ENCODE results near the gene ZBTB45.

ZBTB45 gene

DNA sequence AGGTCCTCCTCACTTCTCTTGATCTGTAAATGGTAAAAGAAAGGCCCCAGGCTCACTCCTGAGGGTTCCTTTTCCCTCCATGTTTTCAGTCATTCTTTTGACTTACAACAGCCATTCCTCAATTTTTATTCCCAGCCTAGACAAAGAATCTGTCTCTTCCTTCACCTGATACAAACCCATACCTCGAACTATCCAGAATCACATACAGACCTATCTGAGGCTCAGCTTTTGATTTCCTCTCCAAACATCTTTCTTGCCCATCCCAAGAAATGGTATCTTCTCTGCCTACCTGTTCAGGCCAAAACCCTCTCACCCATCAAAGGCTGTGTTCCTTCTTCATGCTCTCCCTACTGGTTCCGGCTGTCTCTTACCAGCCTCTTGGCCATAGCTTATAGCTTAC lies 33.0 kb upstream of the ZBTB45 start:
- Histone ChIP-seq H3K27me3 (ENCODE audit: control insufficient read depth, insufficient read depth, low read length) (no peaks in the 10 kb centered on the region), H3K36me3 (ENCODE audit: control insufficient read depth, insufficient read depth, low read length) (peaks cover 59% of the 10 kb centered on the region), H3K9me3 (ENCODE audit: control insufficient read depth, insufficient read depth, low read length) (no peaks in the 10 kb centered on the region), H3K4me1 (ENCODE audit: control insufficient read depth, insufficient read depth, low read length) (peaks cover 4% of the 10 kb centered on the region), H3K4me3 (ENCODE audit: low read depth, low read length) (no peak overlapping the region), H3K9ac (ENCODE audit: low read depth, low read length) (no peak overlapping the region)

DNA sequence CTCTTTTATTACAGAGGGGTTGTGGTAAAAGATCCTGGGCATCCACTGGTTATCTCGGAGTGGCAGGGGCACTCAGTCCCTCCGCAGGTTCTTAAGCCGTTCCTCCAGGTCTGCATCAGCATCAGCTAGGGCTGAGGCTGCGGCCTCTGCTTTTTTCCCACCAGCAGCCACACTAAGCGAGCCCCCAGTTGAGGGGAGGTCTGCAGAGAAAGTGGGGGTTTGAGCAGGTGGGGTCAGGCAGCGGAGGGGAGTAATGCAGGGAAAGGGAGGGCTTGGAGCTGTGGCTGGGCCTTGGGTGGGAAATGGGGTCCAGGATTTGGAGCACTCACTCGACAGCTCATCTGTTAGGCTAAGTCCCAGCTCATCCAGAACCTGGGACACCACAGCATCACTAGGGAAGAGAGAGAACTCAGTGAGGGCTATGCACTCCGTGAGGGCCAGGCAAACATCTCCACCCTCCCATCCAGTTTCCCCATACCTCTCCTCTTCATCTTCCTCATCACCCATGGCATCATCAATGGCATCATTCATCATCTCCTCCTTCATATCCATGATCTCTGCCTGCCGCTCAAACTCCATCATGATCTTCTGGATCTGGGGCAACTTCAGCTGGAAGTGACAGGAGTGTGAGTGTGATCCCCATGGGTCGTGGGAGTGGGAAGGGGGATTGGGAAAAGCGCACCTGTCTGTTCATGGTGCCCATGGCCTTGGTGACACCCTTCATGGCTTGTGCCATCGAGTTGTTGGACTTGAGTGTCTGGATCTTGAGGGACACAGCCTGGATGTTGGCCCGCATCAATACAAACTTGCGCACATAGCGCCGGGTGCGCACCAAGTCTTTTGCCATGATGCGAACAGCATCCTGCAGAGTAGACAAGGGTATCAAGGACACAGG lies 32.2 kb upstream of the ZBTB45 start:
- peaks cover 63% of the 10 kb centered on the region for H3K36me3 ChIP-seq (ENCODE audit: control insufficient read depth, insufficient read depth, low read length)
- peaks cover 4% of the 10 kb centered on the region for H3K4me1 ChIP-seq (ENCODE audit: control insufficient read depth, insufficient read depth, low read length)
- H3K27me3 ChIP-seq (ENCODE audit: control insufficient read depth, insufficient read depth, low read length) = no peaks in the 10 kb centered on the region
- H3K9ac ChIP-seq (ENCODE audit: low read depth, low read length) = no peak overlapping the region
- H3K9me3 ChIP-seq (ENCODE audit: control insufficient read depth, insufficient read depth, low read length) = no peaks in the 10 kb centered on the region
- H3K4me3 ChIP-seq (ENCODE audit: low read depth, low read length) = no peak overlapping the region

DNA sequence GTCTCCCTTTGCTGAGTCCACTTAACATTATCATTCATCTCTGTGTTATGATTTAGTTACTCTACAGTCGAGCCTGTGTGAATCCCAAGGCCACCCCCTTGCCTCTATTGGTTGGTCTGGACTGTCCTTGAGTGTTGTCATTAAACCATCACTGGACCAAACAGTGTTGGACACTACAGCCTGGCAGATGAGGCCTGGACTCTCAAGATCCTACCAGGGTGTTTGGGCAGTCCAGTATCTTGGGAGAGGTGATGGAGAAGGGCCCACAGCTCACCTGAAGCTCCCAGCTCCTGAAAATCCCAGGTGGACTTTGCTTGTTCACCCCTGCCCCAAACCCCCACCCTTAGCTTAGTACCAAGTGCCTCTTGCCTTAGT lies 31.5 kb upstream of the ZBTB45 start:
- Histone ChIP-seq H3K9me3 (ENCODE audit: control insufficient read depth, insufficient read depth, low read length) (no peaks in the 10 kb centered on the region), H3K36me3 (ENCODE audit: control insufficient read depth, insufficient read depth, low read length) (peaks cover 62% of the 10 kb centered on the region), H3K9ac (ENCODE audit: low read depth, low read length) (no peak overlapping the region), H3K4me3 (ENCODE audit: low read depth, low read length) (no peak overlapping the region), H3K27me3 (ENCODE audit: control insufficient read depth, insufficient read depth, low read length) (no peaks in the 10 kb centered on the region), H3K4me1 (ENCODE audit: control insufficient read depth, insufficient read depth, low read length) (peaks cover 8% of the 10 kb centered on the region)

DNA sequence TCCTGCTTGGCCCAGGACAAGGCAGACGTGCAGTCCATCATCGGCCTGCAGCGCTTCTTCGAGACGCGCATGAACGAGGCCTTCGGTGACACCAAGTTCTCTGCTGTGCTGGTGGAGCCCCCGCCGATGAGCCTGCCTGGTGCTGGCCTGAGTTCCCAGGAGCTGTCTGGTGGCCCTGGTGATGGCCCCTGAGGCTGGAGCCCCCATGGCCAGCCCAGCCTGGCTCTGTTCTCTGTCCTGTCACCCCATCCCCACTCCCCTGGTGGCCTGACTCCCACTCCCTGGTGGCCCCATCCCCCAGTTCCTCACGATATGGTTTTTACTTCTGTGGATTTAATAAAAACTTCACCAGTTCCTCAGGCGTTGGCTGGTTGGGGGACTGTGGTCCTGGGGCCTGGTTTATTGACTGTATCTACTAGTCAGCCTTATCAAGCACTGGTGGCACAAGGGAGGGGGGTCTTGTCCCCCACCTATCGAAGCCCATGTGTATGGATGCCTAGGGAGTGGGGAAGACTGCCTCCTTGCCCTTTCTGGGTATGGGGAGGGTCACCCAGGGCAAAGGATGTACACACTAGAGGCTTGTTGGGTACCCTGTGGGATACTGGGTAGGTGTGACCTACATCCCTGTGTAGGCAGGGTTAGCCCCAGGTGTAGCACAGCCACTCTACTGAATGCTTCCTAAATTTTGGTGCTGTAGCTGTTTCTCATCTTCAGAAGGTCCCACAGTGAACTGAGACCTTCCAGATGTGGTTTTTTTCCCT lies 30.9 kb upstream of the ZBTB45 start:
- H3K27me3 ChIP-seq (ENCODE audit: control insufficient read depth, insufficient read depth, low read length) = no peaks in the 10 kb centered on the region
- no peak overlapping the region for H3K4me3 ChIP-seq (ENCODE audit: low read depth, low read length)
- H3K36me3 ChIP-seq (ENCODE audit: control insufficient read depth, insufficient read depth, low read length) = peaks cover 64% of the 10 kb centered on the region
- H3K9ac ChIP-seq (ENCODE audit: low read depth, low read length) = no peak overlapping the region
- H3K9me3 ChIP-seq (ENCODE audit: control insufficient read depth, insufficient read depth, low read length) = no peaks in the 10 kb centered on the region
- H3K4me1 ChIP-seq (ENCODE audit: control insufficient read depth, insufficient read depth, low read length) = peaks cover 8% of the 10 kb centered on the region

DNA sequence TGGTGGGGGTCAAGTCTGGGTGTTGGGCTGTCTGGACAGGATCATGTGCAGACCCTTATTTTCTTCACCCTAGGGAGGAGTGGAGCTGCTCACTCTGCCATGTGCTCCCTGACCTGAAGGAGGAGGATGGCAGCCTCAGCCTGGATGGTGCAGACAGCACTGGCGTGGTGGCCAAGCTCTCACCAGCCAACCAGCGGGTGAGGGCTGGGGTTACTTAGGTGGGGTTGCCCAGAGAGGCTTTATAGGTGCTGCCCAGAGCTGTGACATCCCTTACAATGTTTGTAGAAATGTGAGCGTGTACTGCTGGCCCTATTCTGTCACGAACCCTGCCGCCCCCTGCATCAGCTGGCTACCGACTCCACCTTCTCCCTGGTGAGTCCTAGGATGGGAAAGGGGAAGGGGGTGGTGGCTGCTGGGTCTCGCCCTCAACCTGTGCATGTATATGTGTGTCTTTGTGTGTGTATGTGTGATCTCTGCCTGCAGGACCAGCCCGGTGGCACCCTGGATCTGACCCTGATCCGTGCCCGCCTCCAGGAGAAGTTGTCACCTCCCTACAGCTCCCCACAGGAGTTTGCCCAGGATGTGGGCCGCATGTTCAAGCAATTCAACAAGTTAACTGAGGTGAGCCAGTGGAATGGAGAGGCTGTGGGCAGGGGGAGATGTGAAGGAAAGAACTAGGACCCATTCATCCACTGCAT lies 30.2 kb upstream of the ZBTB45 start:
- H3K4me3 ChIP-seq (ENCODE audit: low read depth, low read length) = no peak overlapping the region

DNA sequence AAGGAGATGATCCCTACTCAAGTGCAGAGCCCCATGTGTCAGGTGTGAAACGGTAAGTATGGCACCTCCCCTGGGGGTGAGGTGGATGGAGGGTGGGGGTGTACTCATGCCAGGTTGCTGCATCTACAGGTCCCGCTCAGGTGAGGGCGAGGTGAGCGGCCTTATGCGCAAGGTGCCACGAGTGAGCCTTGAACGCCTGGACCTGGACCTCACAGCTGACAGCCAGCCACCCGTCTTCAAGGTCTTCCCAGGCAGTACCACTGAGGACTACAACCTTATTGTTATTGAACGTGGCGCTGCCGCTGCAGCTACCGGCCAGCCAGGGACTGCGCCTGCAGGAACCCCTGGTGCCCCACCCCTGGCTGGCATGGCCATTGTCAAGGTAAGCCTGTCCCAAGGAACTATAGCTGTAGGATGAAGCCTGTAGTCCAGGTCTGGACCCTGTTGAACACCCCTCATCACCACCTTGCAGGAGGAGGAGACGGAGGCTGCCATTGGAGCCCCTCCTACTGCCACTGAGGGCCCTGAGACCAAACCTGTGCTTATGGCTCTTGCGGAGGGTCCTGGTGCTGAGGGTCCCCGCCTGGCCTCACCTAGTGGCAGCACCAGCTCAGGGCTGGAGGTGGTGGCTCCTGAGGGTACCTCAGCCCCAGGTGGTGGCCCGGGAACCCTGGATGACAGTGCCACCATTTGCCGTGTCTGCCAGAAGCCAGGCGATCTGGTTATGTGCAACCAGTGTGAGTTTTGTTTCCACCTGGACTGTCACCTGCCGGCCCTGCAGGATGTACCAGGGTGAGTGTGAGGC lies 29.5 kb upstream of the ZBTB45 start:
- Histone ChIP-seq H3K36me3 (ENCODE audit: control insufficient read depth, insufficient read depth, low read length) (peaks cover 67% of the 10 kb centered on the region), H3K9ac (ENCODE audit: low read depth, low read length) (no peak overlapping the region), H3K9me3 (ENCODE audit: control insufficient read depth, insufficient read depth, low read length) (no peaks in the 10 kb centered on the region), H3K4me1 (ENCODE audit: control insufficient read depth, insufficient read depth, low read length) (peaks cover 8% of the 10 kb centered on the region), H3K27me3 (ENCODE audit: control insufficient read depth, insufficient read depth, low read length) (no peaks in the 10 kb centered on the region), H3K4me3 (ENCODE audit: low read depth, low read length) (no peak overlapping the region)

More for the DNA sequence above, 30.2 kb upstream of the ZBTB45 start:
- Histone ChIP-seq H3K36me3 (ENCODE audit: control insufficient read depth, insufficient read depth, low read length) (peaks cover 66% of the 10 kb centered on the region), H3K9me3 (ENCODE audit: control insufficient read depth, insufficient read depth, low read length) (no peaks in the 10 kb centered on the region), H3K9ac (ENCODE audit: low read depth, low read length) (no peak overlapping the region), H3K4me1 (ENCODE audit: control insufficient read depth, insufficient read depth, low read length) (peaks cover 8% of the 10 kb centered on the region), H3K27me3 (ENCODE audit: control insufficient read depth, insufficient read depth, low read length) (no peaks in the 10 kb centered on the region)

DNA sequence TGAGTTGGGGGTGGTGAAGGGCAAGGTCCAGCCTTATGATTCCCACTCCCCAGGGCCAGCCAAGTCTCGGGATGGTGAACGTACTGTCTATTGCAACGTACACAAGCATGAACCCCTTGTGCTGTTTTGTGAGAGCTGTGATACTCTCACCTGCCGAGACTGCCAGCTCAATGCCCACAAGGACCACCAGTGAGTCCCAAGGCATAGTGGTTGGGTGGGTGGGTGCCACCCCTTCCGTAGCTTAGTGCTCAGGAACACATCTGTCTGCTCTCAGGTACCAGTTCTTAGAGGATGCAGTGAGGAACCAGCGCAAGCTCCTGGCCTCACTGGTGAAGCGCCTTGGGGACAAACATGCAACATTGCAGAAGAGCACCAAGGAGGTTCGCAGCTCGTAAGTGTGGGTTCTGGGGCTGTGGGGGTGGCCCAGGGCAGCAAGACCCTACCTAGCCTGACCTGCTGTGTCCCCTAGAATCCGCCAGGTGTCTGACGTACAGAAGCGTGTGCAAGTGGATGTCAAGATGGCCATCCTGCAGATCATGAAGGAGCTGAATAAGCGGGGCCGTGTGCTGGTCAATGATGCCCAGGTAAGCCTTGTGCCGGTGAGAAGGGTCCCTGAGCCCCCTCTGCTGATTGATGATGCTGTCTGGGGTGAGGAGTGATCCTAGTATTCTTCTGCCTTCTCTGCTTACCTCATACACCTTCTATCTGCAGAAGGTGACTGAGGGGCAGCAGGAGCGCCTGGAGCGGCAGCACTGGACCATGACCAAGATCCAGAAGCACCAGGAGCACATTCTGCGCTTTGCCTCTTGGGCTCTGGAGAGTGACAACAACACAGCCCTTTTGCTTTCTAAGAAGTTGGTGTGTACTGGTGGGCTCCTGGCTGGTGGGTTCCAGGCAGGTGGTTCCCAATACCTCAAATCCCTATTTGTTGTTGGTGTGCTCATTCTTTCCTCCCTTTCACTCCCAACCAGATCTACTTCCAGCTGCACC lies 28.0 kb upstream of the ZBTB45 start:
- Histone ChIP-seq H3K36me3 (ENCODE audit: control insufficient read depth, insufficient read depth, low read length) (peaks cover 67% of the 10 kb centered on the region), H3K4me1 (ENCODE audit: control insufficient read depth, insufficient read depth, low read length) (peaks cover 5% of the 10 kb centered on the region), H3K9me3 (ENCODE audit: control insufficient read depth, insufficient read depth, low read length) (no peaks in the 10 kb centered on the region), H3K9ac (ENCODE audit: low read depth, low read length) (no peak overlapping the region), H3K4me3 (ENCODE audit: low read depth, low read length) (peak overlapping the region; percentile 4), H3K27me3 (ENCODE audit: control insufficient read depth, insufficient read depth, low read length) (peaks cover 3% of the 10 kb centered on the region)

DNA sequence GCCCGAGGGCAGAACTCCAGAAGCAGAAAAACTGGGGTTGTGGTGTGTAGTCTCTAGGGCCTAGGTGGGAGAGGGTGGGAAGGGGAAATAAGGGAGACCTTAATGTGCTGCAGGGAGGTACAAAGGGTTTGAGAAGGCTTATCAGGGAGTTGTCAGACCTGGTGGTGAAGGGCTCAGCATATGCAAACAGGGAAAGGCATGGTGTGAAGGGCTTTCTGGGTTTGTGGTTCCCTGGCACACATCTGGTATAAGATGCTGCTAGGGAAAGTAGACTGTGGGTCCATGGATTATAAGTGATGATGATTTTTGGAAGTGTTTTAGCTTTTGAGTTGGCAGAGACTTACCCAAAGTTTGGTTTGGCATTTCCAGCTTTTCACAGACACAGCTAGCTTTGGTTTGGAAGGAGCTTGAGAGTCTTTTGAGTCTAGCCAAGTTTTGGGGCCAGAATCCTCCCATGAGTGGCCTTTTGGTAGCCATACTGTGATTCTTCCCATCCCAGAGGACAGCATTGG lies 26.5 kb upstream of the ZBTB45 start:
- H3K4me1 ChIP-seq (ENCODE audit: control insufficient read depth, insufficient read depth, low read length) = peaks cover 5% of the 10 kb centered on the region
- peaks cover 15% of the 10 kb centered on the region for H3K27me3 ChIP-seq (ENCODE audit: control insufficient read depth, insufficient read depth, low read length)
- peak overlapping the region; percentile 92 for H3K4me3 ChIP-seq (ENCODE audit: low read depth, low read length)
- H3K9ac ChIP-seq (ENCODE audit: low read depth, low read length) = peak overlapping the region; percentile 90
- no peaks in the 10 kb centered on the region for H3K9me3 ChIP-seq (ENCODE audit: control insufficient read depth, insufficient read depth, low read length)
- peaks cover 55% of the 10 kb centered on the region for H3K36me3 ChIP-seq (ENCODE audit: control insufficient read depth, insufficient read depth, low read length)

DNA sequence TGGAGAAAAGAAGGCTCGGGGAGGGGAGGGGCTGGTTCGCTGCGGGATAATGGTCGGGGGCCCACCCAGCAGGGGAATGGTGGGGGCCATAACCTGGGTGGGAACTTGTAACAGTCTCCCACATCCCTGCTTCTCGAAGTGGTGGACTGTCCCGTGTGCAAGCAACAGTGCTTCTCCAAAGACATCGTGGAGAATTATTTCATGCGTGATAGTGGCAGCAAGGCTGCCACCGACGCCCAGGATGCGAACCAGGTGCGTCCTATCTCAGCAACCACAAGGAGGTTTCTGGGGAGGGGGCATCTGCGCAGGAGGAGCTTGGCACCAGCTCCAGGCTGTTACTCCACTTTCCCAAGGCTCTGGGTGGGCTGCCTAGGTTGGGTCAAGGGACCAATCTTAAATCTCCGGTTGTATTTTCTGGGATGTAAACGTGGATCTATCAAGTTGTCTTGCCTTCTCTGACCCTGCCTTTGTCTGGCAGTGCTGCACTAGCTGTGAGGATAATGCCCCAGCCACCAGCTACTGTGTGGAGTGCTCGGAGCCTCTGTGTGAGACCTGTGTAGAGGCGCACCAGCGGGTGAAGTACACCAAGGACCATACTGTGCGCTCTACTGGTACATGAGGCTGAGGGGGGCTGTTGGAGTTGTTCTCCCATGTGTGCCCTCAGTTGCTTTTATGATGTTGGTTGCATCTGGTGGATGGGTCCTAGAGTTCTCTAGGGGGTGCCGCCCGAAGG lies 25.8 kb upstream of the ZBTB45 start:
- Histone ChIP-seq H3K4me3 (ENCODE audit: low read depth, low read length) (peak overlapping the region; percentile 92), H3K36me3 (ENCODE audit: control insufficient read depth, insufficient read depth, low read length) (peaks cover 49% of the 10 kb centered on the region), H3K4me1 (ENCODE audit: control insufficient read depth, insufficient read depth, low read length) (peaks cover 5% of the 10 kb centered on the region), H3K27me3 (ENCODE audit: control insufficient read depth, insufficient read depth, low read length) (peaks cover 19% of the 10 kb centered on the region), H3K9me3 (ENCODE audit: control insufficient read depth, insufficient read depth, low read length) (no peaks in the 10 kb centered on the region), H3K9ac (ENCODE audit: low read depth, low read length) (peak overlapping the region; percentile 90)
